HG02763 (cell line): Measurements from ENCODE around the gene ACTR6.

ENCODE experiments used
- ATAC-seq: cut with Tn5 transposase; IDR thresholded peaks from one replicate; pipeline ENCODE4 v1.9.1; 2021; ENCODE audit warnings: mild to moderate bottlenecking, moderate library complexity; ENCODE audit not compliant: unreplicated experiment

ACTR6 gene

DNA sequence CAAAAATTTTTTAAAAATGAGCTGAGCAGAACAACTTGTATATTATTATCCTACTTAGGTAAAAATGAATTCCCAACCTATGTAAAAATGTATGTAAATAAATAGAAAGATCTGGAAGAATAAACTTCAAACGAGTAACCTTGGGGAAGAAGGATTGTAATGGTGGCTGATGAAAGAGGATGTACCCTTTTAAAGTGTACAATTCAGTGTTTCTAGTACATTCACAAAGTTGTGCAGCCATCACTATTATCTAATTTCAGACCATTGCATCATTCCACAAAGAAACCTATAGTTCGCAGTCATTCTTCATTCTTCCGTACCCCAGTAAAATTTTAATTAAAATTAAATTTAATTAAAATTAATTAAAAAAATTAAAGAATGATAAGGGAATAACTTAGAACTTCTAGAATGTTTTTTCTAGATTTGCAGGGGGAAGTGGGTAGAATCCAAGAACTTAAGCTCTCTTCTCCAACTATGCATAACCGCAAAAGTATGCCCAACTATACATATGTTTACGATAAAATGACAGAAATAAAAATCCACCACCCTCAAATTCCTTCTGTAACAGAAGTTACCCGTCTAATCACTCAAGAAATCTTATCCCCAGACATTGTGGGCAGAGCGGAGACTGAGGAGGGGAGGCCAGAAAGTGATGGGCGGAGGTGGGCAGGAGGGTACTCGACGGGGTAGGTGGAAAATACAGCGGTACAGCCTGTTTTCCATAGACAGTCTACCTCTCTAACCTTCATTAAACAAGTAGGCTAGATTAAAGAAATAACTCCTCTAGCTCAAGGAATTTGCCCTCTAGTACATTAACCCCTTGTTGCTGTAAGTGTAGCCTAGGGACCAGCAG is 65.3 kb downstream of the ACTR6 start:
- ATAC-seq, result no peak

DNA sequence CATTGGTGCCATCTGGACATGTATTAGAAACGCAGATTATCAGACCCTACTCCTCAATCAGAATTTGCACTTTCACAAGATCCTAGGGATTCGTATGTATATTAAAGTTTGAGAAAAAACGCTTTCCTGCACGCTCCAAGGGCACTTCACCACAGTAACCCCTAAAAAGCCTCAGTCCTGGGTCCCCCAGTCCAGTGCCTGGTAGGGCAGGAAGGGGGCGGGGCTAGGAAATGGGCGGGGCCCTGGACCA is 65.9 kb downstream of the ACTR6 start:
- peak; percentile 79 for ATAC-seq

DNA sequence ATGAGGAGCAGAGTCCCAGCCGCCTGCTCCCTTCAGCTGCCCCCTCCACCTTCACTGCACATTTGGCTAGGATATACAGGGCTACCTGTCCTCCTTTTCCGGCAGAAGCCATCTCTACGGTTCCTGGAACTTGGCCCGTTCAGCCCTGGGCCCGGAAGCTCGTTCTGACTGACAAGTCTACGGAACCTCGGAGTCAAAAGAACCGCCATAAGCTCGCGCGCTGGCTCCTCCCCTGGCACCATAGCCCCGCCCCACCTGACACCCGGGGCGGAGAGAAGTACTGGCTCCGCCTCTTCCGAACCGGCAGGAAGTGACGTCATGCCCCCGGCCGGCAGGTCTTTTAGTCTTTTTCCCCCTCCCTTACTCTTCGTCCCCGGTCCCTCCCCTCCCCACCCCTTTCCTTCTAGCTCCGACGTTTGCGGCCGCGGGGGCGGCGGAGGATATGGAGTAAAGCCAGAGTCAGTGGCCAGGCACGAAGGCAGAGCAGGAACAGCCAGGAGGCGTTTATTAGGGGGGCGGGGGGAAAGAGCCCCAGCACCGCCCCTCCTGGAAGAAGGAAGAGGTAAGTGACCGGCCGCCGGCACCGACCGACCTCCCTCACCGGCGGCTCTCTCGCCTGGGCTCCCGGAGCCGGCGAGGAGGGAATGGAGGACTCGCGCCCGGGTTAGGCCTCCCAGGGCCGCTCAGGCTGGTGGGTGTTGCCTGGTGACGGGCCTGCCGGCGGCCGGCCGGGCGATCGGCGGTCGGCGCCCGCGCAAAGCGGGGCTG is 66.4 kb downstream of the ACTR6 start, which contains the start of the genes DEPDC4 and SCYL2:
TSS of gene DEPDC4 (minus strand) at position 245 of the 768 bp plus-strand sequence. CDS start at position 242, 3 bp downstream.
TSS of gene SCYL2 (plus strand) at position 343 of the 768 bp plus-strand sequence. CDS start 15,794 bp downstream, outside the sequence.
- peak; percentile 92 for ATAC-seq

DNA sequence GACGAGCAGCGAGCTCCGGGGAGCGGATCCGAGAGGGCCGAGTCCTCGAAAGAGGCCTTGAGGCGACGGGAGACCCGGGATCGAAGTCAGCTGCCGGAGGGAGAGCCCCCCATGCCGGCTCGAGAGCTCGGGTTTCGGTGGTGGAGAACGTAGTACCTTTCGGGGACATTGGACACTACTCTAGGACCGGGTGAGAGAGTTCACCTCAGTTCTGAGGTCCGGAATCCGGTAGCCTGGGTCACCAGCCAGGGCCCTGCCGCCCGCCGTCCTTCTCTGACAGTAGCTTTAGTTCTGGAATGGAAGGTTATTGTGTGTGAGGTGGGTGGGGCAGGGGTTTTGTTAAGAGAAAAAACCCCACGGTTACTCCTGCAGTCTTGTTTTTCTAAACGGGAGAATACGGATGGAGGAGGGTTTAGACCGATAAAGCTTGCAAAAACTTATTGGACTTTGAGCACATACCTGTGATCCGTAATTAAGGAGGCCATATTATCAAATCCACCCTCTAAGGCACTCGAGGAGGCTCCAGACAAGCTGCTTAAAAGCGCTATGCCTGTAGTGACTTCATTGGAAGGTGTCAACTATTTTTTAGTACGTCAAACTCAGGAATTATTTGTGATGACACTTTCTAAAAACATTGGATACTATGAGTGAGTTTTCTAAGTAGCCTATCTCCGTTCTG is 67.1 kb downstream of the ACTR6 start:
- ATAC-seq, result peak; percentile 8

DNA sequence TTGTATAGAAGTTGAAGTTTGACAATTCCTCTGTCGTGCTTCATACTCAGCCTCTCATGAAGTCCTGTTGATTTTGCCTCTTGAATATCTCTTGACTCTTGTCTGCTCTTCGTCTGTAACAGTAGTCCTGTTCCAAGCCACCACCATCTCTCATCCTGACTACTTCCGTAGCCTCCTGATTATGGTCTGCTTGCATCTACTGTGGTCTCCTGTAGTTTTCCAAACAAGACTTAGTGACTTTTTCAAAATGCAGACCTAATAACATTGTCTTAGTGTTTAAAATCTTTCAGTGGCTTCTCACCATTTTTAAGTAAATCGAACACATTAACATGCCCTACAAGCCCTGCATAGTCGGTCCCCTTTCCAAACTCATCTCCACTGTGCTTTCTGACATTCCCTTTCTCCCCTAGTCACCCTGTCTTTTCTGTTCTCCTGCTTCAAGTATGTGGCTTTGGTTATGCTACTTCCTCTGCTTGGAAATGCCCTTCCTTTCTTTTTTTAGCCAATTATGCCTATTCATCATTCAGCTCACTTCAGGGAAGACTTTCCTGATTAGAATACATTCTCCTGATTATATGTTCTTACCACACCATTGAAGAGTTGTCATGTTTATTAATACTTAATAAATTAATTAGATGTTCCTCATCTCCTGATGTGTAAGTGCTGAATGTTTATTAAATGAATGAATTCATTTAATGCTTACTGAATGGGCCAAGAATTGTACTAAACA is 68.4 kb downstream of the ACTR6 start:
- no peak for ATAC-seq

DNA sequence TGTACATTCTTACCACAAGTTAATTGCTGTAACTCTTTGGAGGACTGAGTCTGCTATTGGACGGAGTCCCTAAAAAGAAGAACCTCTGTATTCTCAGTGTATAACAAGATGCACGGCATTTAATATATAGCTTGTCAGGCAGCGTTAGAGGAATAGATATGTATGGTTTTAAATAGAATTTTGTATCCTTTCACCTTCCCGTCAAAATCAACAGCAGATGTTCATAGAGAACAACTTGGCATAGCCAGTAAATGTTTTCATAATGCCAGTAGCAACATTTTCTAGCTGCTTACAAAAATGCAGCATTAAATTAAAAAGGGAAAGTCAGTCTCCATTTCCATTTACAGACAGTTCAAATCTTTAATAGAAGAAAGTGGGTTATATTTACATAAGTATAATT is 73.2 kb downstream of the ACTR6 start:
- ATAC-seq, result no peak
